T-helper 2 cell (primary cell): ENCODE measurements around the gene MTA3.
"Not testable (repeated sequence)": the region's sequence is repeated elsewhere in the genome, so short reads cannot be mapped to it uniquely, and the experiment has no call there.

Experiments used
- DNase-seq, 5 experiments: peaks; one replicate each; pipeline versions ENCODE4 v3.0.0 to v3.0.0-alpha.2; 2012 to 2022

MTA3 gene

GRCh38 chr2:42663828-42664227 lies 95.4 kb downstream of the MTA3 start:
- DNase-seq = no peak

GRCh38 chr2:42673989-42674579 lies 105.7 kb downstream of the MTA3 start:
- DNase-seq = no peak

- DNase-seq = no peak
Measured at GRCh38 chr2:42675815-42676214, 107.4 kb downstream of the MTA3 start.

GRCh38 chr2:42685303-42685702 lies 116.9 kb downstream of the MTA3 start:
- no peak for DNase-seq

GRCh38 chr2:42693013-42693615 lies 124.7 kb downstream of the MTA3 start:
- peak in 1 of 5 experiments; percentile 60 for DNase-seq

- no peak for DNase-seq
Measured at GRCh38 chr2:42693688-42694479, 125.5 kb downstream of the MTA3 start.

GRCh38 chr2:42696987-42697386 lies 128.6 kb downstream of the MTA3 start:
- DNase-seq = no peak

- DNase-seq = no peak
Measured at GRCh38 chr2:42698940-42699339, 130.5 kb downstream of the MTA3 start.

GRCh38 chr2:42706836-42707235 lies 138.4 kb downstream of the MTA3 start:
- DNase-seq = no peak

GRCh38 chr2:42708179-42708578 lies 139.7 kb downstream of the MTA3 start:
- DNase-seq = no peak

- DNase-seq = no peak
Measured at GRCh38 chr2:42711896-42712295, 143.5 kb downstream of the MTA3 start.

GRCh38 chr2:42712934-42713333 lies 144.5 kb downstream of the MTA3 start:
- no peak for DNase-seq

- DNase-seq = peak in 1 of 5 experiments; percentile 34
Measured at GRCh38 chr2:42713920-42714319, 145.5 kb downstream of the MTA3 start.

- no peak for DNase-seq
Measured at GRCh38 chr2:42714686-42715085, 146.3 kb downstream of the MTA3 start.

GRCh38 chr2:42721898-42722297 lies 153.5 kb downstream of the MTA3 start:
- no peak for DNase-seq

- DNase-seq = peak in 1 of 5 experiments; percentile 92
Measured at GRCh38 chr2:42722320-42723190, 154.1 kb downstream of the MTA3 start.

GRCh38 chr2:42723465-42723864 lies 155.0 kb downstream of the MTA3 start:
- no peak for DNase-seq

- DNase-seq = no peak
Measured at GRCh38 chr2:42724886-42725285, 156.5 kb downstream of the MTA3 start.

- DNase-seq = no peak
Measured at GRCh38 chr2:42725657-42726056, 157.2 kb downstream of the MTA3 start.

GRCh38 chr2:42726680-42727079 lies 158.2 kb downstream of the MTA3 start:
- no peak for DNase-seq

- DNase-seq = not testable (repeated sequence)
Measured at GRCh38 chr2:42731316-42731715, 162.9 kb downstream of the MTA3 start.

GRCh38 chr2:42733852-42734251 lies 165.4 kb downstream of the MTA3 start:
- DNase-seq = no peak
